Subcutaneous adipose tissue (tissue), 4 donors: ENCODE data around the gene ZNF217. TPM values are rescaled to one million over a fixed set of nuclear protein-coding genes. Genes with fewer than 3 reads are reported as not detected.

Source experiments
- CTCF ChIP-seq: fragments of 450-650 bp; IDR thresholded peaks from one replicate; pipeline ENCODE4 v1.5.1; 2016; ENCODE audit warnings: low read depth, mild to moderate bottlenecking, control low read depth, antibody characterized with exemption, moderate library complexity
- total RNA-seq, 4 donors: library from RNA; depleted of rRNA; stranded (reverse); fragments of >200 nt; gene quantifications; one replicate each; pipeline ENCODE4 v1.1.0, GENCODE V29; 2016

ZNF217 gene
- total RNA-seq, 4 donors from 2014 or later: 29.6 to 62.3 (median 36.7) TPM

- TF ChIP-seq CTCF: peak; percentile 87
Measured at GRCh38 chr20:53594068-53595017, 704 bp upstream of the ZNF217 start.

- no peak for TF ChIP-seq CTCF
Measured at GRCh38 chr20:53592992-53593465, 610 bp downstream of the ZNF217 start.

DNA sequence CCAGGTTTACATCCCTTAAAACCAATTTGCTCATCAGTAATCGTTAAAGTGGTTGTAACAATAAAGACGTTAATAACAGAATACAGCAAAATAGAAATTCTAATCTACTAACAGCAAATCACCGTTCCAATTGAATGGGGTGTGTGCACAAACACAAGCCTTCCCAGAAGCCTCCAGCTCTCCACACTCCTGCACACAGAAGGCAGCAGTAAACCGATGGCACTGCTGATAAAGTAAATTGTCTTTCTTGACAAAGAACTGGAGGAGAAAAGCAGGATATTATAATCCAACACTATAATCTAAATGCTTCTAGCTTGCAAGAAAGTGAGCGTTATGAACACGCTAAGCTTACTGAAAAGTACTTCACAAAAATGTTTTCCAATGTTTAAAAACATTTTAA lies 7.0 kb downstream of the ZNF217 start:
- peak; percentile 31 for TF ChIP-seq CTCF

GRCh38 chr20:53585910-53586309 lies 7.7 kb downstream of the ZNF217 start:
- TF ChIP-seq CTCF: peak; percentile 26

GRCh38 chr20:53582574-53583351 lies 10.9 kb downstream of the ZNF217 start:
- TF ChIP-seq CTCF: no peak

DNA sequence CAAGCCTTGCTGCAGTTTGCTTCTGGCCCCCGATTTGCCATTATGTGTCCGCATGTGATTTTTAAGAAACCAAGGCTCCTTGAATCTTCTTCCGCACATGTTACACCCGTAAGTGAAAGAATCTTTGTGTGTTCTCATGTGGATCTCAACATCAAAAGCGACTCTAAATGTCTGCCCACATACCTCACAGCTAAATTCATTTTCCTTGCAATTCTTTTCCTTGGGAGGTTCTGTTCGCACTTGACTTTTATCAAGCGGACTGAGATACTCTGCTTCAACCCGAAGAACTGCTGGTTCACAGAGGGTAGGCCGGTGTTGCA lies 11.4 kb downstream of the ZNF217 start:
- TF ChIP-seq CTCF: no peak

DNA sequence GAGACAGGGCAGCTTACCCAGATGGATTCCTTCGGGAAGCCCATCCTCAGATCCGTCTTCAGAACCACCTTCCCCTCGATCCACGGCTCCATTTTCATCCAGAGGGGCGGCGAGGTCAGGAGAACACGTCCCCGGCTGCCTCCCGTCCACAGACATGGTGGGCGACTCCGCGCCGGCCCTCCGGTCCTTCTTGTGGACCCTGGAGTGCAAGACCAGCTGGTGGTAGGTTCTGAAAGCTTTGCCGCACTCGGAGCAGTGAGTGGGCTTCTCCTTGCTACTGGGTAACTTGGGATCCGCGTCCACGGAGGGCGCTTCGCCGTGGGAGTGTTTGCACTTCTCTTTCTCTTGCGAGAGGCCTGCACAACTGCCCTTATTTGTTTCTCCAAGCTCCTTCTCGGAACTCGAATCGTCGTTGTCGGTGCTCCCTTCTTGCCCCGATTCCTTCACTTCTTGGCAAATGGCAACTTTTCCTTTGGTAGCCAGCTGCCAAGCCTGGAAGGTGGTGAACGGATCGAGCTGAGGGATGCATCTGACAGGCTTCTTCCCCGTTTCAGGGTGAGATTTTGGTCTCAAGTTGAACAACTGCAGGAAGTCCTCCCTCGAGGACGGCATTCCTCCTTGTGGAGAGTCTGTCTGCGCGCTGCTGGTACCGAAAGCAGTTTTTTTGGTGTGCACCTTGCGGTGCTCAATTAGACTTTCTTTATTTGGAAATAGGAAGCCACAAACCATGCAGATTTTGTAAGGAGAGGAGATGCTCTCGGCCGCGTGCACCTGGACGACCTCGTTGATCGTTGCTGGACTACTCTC lies 12.0 kb downstream of the ZNF217 start:
- TF ChIP-seq CTCF: no peak
